Measurements from ENCODE around the gene MUC12. TPM values are rescaled to one million over a fixed set of nuclear protein-coding genes. Genes with fewer than 3 reads are reported as not detected.

Gene MUC12
- total and polyA plus RNA-seq, 2 of the 13 experiments (the other 11 are each of a cell fraction or from before 2014, with no cell fraction given): not detected

DNA sequence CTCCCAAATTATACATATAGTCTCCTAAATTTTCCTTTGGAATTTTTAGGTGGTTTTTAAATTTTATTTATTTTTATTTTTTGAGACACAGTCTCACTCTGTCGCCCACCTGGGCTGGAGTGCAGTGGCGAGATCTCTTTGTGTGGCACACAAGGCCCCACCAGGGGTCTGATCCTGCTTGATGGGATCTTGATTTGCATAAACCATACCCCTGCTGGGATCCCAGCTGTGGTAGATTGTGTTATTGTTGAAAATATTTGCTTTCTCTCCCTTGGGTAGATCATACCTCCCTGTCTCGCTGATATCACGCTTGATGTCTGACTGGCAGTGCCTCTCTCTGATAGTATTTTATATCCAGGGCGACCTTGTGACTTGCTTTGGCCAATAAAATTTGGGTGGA lies 25.7 kb upstream of the MUC12 start (continued):
- TF ChIP-seq LCORL (IDR thresholded peaks at IDR 0.05) (no peak), LCORL (CRISPR knock-in tag; IDR thresholded peaks at IDR 0.05) (no peak), EP300 (IDR thresholded peaks at IDR 0.05; ENCODE audit: low read depth in 2 of 2, low read length in 2 of 2) (no peak), EP300 (CRISPR knock-in tag; IDR thresholded peaks at IDR 0.05; ENCODE audit: borderline replicate concordance) (no peak), KDM5B (CRISPR knock-in tag; IDR thresholded peaks at IDR 0.05; ENCODE audit: borderline replicate concordance) (no peak), SP1 (IDR thresholded peaks at IDR 0.05) (no peak), SP1 (CRISPR knock-in tag; IDR thresholded peaks at IDR 0.05) (no peak), SPEN (CRISPR knock-in tag; IDR thresholded peaks at IDR 0.05; ENCODE audit: low read depth) (no peak), SMAD3 (CRISPR knock-in tag; IDR thresholded peaks at IDR 0.05) (no peak), KLF12 (CRISPR knock-in tag; IDR thresholded peaks at IDR 0.05; ENCODE audit: borderline replicate concordance) (no peak), ZNF652 (CRISPR knock-in tag; IDR thresholded peaks at IDR 0.05; ENCODE audit: borderline replicate concordance, low read depth) (no peak), GTF3A (CRISPR knock-in tag; conservative IDR thresholded peaks at IDR 0.05) (no peak), FOXO1 (CRISPR knock-in tag; IDR thresholded peaks at IDR 0.05) (no peak)
- TF ChIP-seq, protein P1, sequence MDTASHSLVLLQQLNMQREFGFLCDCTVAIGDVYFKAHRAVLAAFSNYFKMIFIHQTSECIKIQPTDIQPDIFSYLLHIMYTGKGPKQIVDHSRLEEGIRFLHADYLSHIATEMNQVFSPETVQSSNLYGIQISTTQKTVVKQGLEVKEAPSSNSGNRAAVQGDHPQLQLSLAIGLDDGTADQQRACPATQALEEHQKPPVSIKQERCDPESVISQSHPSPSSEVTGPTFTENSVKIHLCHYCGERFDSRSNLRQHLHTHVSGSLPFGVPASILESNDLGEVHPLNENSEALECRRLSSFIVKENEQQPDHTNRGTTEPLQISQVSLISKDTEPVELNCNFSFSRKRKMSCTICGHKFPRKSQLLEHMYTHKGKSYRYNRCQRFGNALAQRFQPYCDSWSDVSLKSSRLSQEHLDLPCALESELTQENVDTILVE (CRISPR knock-in tag; IDR thresholded peaks at IDR 0.05): no peak

GRCh38 chr7:100944138-100944537 lies 25.2 kb upstream of the MUC12 start:
- no peak overlapping the region for H2AFZ ChIP-seq (ENCODE audit: low read length)
- DNase-seq (ENCODE audit: low spot score) (no peak), ATAC-seq (no peak), FAIRE-seq (no peak)
- POLR2A ChIA-PET: no interaction called here
- peaks cover 12% of the 10 kb centered on the region for H3K4me1 ChIP-seq (ENCODE audit: insufficient read depth, low read length)
- in situ Hi-C loops (cut with HindIII; ENCODE audit: extremely low pct_ligation_motif_present, low pct_unique_long_range_greater_than_20kb) (no loop called here), intact Hi-C loops (cut with micrococcal nuclease; ENCODE audit: unreplicated experiment) (no loop called here)
- CTCF ChIA-PET (ENCODE audit: low intra/inter-chr PET ratio, low total read pairs): no interaction called here
- H3K4me2 ChIP-seq (ENCODE audit: low read depth, low read length): no peak overlapping the region
- no peaks in the 10 kb centered on the region for H3K79me2 ChIP-seq (ENCODE audit: insufficient read depth, low read length)
- H3K27ac ChIP-seq (ENCODE audit: extremely low read length, insufficient read depth, low read length): no peak overlapping the region
- no peaks in the 10 kb centered on the region for H3K36me3 ChIP-seq (replicated peaks in 1 of 2; ENCODE audit: control insufficient read depth in 1 of 2, insufficient read depth in 2 of 2, low read length in 2 of 2)
- no peaks in the 10 kb centered on the region for H4K20me1 ChIP-seq (ENCODE audit: insufficient read depth, low read length)
- peaks cover 0 to 7% of the 10 kb centered on the region in 2 experiments; a peak in 1 of 5 replicates for H3K27me3 ChIP-seq (ENCODE audit: control insufficient read depth in 1 of 2, insufficient read depth in 2 of 2, low read length in 2 of 2)
- H3K9ac ChIP-seq (ENCODE audit: insufficient read depth, low read depth, low read length): no peak overlapping the region
- 63% methylated on average over 3 of the region's 4 CpGs for WGBS (ENCODE audit: low lambda C conversion rate)
- no peak overlapping the region for H3K4me3 ChIP-seq (replicated peaks in 1 of 3; ENCODE audit: insufficient read depth in 1 of 3, low read depth in 2 of 3, low read length in 3 of 3)
- BruUV-seq (replicated peaks): no TSS peak
- no peaks in the 10 kb centered on the region for H3K9me3 ChIP-seq (ENCODE audit: low read length)
- TF ChIP-seq ZFYVE20 (CRISPR knock-in tag; IDR thresholded peaks at IDR 0.05; ENCODE audit: borderline replicate concordance, low read depth) (no peak), RBAK (CRISPR knock-in tag; IDR thresholded peaks at IDR 0.05) (peak; percentile 74; the same call in 1 of the 2 replicates), ZNF343 (CRISPR knock-in tag; IDR thresholded peaks at IDR 0.05) (no peak), ZNF12 (CRISPR knock-in tag; IDR thresholded peaks at IDR 0.05) (peak; percentile 95), FOXM1 (CRISPR knock-in tag; IDR thresholded peaks at IDR 0.05) (no peak)

Data from HepG2 (cell line).